ENCODE data around the gene MEG3.

The MEG3 gene

DNA sequence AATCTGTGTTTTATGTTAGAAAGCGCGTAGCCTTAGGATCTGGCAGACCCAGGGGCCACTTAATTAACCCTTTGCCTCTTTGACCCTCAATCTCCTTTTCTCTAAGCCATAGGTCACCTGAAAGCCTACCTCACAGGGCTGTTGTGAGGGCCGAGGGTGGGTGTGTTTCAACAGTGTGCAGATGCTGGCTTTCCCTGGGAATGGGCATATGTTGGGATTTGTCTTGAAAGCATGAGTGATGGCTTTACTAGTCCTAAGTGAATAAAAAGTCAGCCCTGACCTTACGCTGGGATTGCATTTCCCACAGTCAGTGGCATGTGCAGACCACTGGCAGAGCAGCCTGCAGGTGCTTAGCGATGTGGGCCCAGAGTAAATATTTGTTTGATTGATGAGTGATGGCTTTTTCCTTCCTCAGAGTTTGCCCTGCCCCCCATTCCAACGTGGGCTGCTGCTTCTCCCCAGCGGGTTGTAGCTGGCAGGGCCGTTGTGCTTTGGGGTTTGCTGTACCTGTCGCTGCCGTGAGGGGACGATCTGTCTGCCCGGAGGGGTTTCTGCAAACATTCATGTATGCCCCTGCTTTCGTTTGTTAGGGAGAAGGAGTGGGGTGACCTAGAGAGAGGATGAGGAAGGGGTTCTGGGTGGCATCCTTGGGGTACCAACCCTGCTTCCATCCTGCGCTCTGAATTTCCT is 31.5 kb downstream of the MEG3 start:
- no peak for FAIRE-seq
- no peak for DNase-seq (ENCODE audit: insufficient read length, low spot score)
- TF ChIP-seq CTCF (IDR thresholded peaks at IDR 0.05; ENCODE audit: insufficient read depth, missing control alignments) = no peak

- DNase-seq (ENCODE audit: insufficient read length, low spot score) (no peak), FAIRE-seq (no peak)
- TF ChIP-seq CTCF (IDR thresholded peaks at IDR 0.05; ENCODE audit: insufficient read depth, missing control alignments) = no peak
Measured at GRCh38 chr14:100857923-100858837, 32.3 kb downstream of the MEG3 start.

GRCh38 chr14:100858838-100859220 is 32.9 kb downstream of the MEG3 start:
- no peak for FAIRE-seq
- TF ChIP-seq CTCF (IDR thresholded peaks at IDR 0.05; ENCODE audit: insufficient read depth, missing control alignments) = no peak
- DNase-seq (ENCODE audit: insufficient read length, low spot score) = no peak

DNA sequence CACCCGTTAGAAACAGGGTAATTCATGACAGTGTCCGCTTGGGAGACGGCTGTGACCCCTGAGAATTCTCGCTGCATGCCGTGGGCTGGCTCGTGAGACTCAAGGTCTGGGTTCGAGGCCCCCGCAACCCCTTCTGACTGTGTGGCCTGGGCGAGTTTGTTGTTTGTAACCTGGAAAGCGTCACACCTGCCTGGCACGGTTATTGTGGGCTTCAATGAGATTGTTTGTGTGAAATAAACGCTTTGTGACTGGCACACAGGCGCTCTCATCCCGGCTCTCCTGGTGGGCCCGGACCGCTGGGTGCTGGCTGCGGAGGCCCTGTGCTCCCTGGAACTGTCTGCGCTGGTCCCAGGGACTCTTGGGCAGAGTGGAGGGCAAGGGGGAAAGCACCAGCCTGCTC is 33.9 kb downstream of the MEG3 start:
- no peak for TF ChIP-seq CTCF (IDR thresholded peaks at IDR 0.05; ENCODE audit: insufficient read depth, missing control alignments)
- no peak for FAIRE-seq
- no peak for DNase-seq (ENCODE audit: insufficient read length, low spot score)

GRCh38 chr14:100860556-100861187 is 34.8 kb downstream of the MEG3 start:
- DNase-seq (ENCODE audit: insufficient read length, low spot score) (no peak), FAIRE-seq (no peak)
- no peak for TF ChIP-seq CTCF (IDR thresholded peaks at IDR 0.05; ENCODE audit: insufficient read depth, missing control alignments)

GRCh38 chr14:100861188-100861936 is 35.4 kb downstream of the MEG3 start:
- FAIRE-seq (no peak), DNase-seq (ENCODE audit: insufficient read length, low spot score) (no peak)
- TF ChIP-seq CTCF (IDR thresholded peaks at IDR 0.05; ENCODE audit: insufficient read depth, missing control alignments) = no peak

Measured in D721Med (cell line).